DMS 273 (cell line): ENCODE data around the gene MRPL10.

Source experiments
- DNase-seq: peaks from one replicate; lab custom pipeline; 2025; ENCODE audit not compliant: unreplicated experiment; lab: John Stamatoyannopoulos, UW

MRPL10 gene

GRCh38 chr17:47815106-47815918, 16.0 kb downstream of the MRPL10 start:
- DNase-seq: no peak

- no peak for DNase-seq
Measured at GRCh38 chr17:47813512-47814031, 17.8 kb downstream of the MRPL10 start.

GRCh38 chr17:47813077-47813476, 18.3 kb downstream of the MRPL10 start:
- no peak for DNase-seq

- no peak for DNase-seq
Measured at GRCh38 chr17:47812146-47812920, 19.0 kb downstream of the MRPL10 start.

GRCh38 chr17:47811709-47812108, 19.6 kb downstream of the MRPL10 start:
- DNase-seq: no peak

- DNase-seq: no peak
Measured at GRCh38 chr17:47810901-47811635, 20.3 kb downstream of the MRPL10 start.

GRCh38 chr17:47810200-47810821, 21.0 kb downstream of the MRPL10 start:
- peak; percentile 16 for DNase-seq

- no peak for DNase-seq
Measured at GRCh38 chr17:47808830-47809480, 22.4 kb downstream of the MRPL10 start.

- DNase-seq: no peak
Measured at GRCh38 chr17:47808036-47808829, 23.1 kb downstream of the MRPL10 start.

- no peak for DNase-seq
Measured at GRCh38 chr17:47807421-47807820, 23.9 kb downstream of the MRPL10 start.

GRCh38 chr17:47806913-47807255, 24.5 kb downstream of the MRPL10 start:
- no peak for DNase-seq

- DNase-seq: no peak
Measured at GRCh38 chr17:47806026-47806912, 25.1 kb downstream of the MRPL10 start.

GRCh38 chr17:47804461-47804860, 26.9 kb downstream of the MRPL10 start:
- no peak for DNase-seq

- no peak for DNase-seq
Measured at GRCh38 chr17:47803751-47804150, 27.6 kb downstream of the MRPL10 start.

GRCh38 chr17:47803201-47803600, 28.1 kb downstream of the MRPL10 start:
- no peak for DNase-seq

GRCh38 chr17:47802341-47803022, 28.9 kb downstream of the MRPL10 start:
- DNase-seq: peak; percentile 83

- no peak for DNase-seq
Measured at GRCh38 chr17:47801906-47802305, 29.4 kb downstream of the MRPL10 start.

GRCh38 chr17:47801176-47801765, 30.1 kb downstream of the MRPL10 start:
- DNase-seq: no peak
